IPS-20b (cell line): Measurements from ENCODE around the gene ASB4.

ENCODE experiments used
- H3K27ac ChIP-seq: one replicate; pipeline ENCODE4 v1.5.1; 2013; ENCODE audit warnings: low read length
- H3K27me3 ChIP-seq: 2 replicates; pipeline ENCODE4 v1.6.1; 2013; ENCODE audit warnings: mild to moderate bottlenecking, low read length, inconsistent platforms; ENCODE audit not compliant: insufficient read depth
- H3K36me3 ChIP-seq: 2 replicates; pipeline ENCODE4 v1.6.1; 2013; ENCODE audit warnings: low read depth, mild to moderate bottlenecking, inconsistent platforms, low read length, moderate library complexity; ENCODE audit not compliant: insufficient read depth
- H3K4me1 ChIP-seq: 2 replicates; pipeline ENCODE4 v1.6.1; 2013; ENCODE audit warnings: mild to moderate bottlenecking, control low read depth, inconsistent platforms, low read length, moderate library complexity; ENCODE audit not compliant: insufficient read depth
- H3K4me3 ChIP-seq: 2 replicates; pipeline ENCODE4 v1.5.1; 2013; ENCODE audit warnings: mild to moderate bottlenecking, low read length, inconsistent platforms
- H3K9ac ChIP-seq: 2 replicates; pipeline ENCODE4 v1.6.1; 2013; ENCODE audit warnings: low read depth, mild to moderate bottlenecking, inconsistent platforms, low read length, moderate library complexity
- H3K9me3 ChIP-seq: 2 replicates; pipeline ENCODE4 v1.6.1; 2013; ENCODE audit warnings: mild to moderate bottlenecking, low read depth, low read length, inconsistent platforms; ENCODE audit not compliant: insufficient read depth

ASB4 gene

GRCh38 chr7:95531605-95532219 is 46.0 kb downstream of the ASB4 start:
- no peak overlapping the region for H3K9ac ChIP-seq
- H3K36me3 ChIP-seq: no peaks in the 10 kb centered on the region
- no peak overlapping the region for H3K27ac ChIP-seq
- no peaks in the 10 kb centered on the region for H3K27me3 ChIP-seq
- H3K4me3 ChIP-seq: no peak overlapping the region
- no peaks in the 10 kb centered on the region for H3K9me3 ChIP-seq
- no peaks in the 10 kb centered on the region for H3K4me1 ChIP-seq

GRCh38 chr7:95534796-95535195 is 49.1 kb downstream of the ASB4 start:
- Histone ChIP-seq H3K9ac (no peak overlapping the region), H3K36me3 (no peaks in the 10 kb centered on the region), H3K4me1 (no peaks in the 10 kb centered on the region), H3K9me3 (no peaks in the 10 kb centered on the region), H3K27ac (no peak overlapping the region), H3K4me3 (no peak overlapping the region), H3K27me3 (no peaks in the 10 kb centered on the region)

- Histone ChIP-seq H3K9ac (no peak overlapping the region), H3K4me3 (no peak overlapping the region), H3K9me3 (no peaks in the 10 kb centered on the region), H3K36me3 (no peaks in the 10 kb centered on the region), H3K4me1 (no peaks in the 10 kb centered on the region), H3K27me3 (no peaks in the 10 kb centered on the region), H3K27ac (no peak overlapping the region)
Observed at GRCh38 chr7:95535662-95536061, 49.9 kb downstream of the ASB4 start.

- no peaks in the 10 kb centered on the region for H3K36me3 ChIP-seq
- no peaks in the 10 kb centered on the region for H3K27me3 ChIP-seq
- H3K4me3 ChIP-seq: no peak overlapping the region
- no peaks in the 10 kb centered on the region for H3K9me3 ChIP-seq
- no peaks in the 10 kb centered on the region for H3K4me1 ChIP-seq
- no peak overlapping the region for H3K9ac ChIP-seq
- H3K27ac ChIP-seq: no peak overlapping the region
Observed at GRCh38 chr7:95536656-95537311, 51.0 kb downstream of the ASB4 start.

GRCh38 chr7:95537468-95537867 is 51.7 kb downstream of the ASB4 start:
- Histone ChIP-seq H3K4me3 (no peak overlapping the region), H3K27ac (no peak overlapping the region), H3K27me3 (no peaks in the 10 kb centered on the region), H3K4me1 (no peaks in the 10 kb centered on the region), H3K9me3 (no peaks in the 10 kb centered on the region), H3K9ac (no peak overlapping the region), H3K36me3 (no peaks in the 10 kb centered on the region)

- H3K9me3 ChIP-seq: no peaks in the 10 kb centered on the region
- H3K9ac ChIP-seq: no peak overlapping the region
- no peak overlapping the region for H3K27ac ChIP-seq
- H3K4me3 ChIP-seq: no peak overlapping the region
- no peaks in the 10 kb centered on the region for H3K36me3 ChIP-seq
- no peaks in the 10 kb centered on the region for H3K27me3 ChIP-seq
- H3K4me1 ChIP-seq: no peaks in the 10 kb centered on the region
Observed at GRCh38 chr7:95539426-95539825, 53.7 kb downstream of the ASB4 start.

- no peak overlapping the region for H3K9ac ChIP-seq
- peaks cover 3% of the 10 kb centered on the region; the same call in 1 of the 2 replicates for H3K4me1 ChIP-seq
- no peak overlapping the region for H3K27ac ChIP-seq
- no peaks in the 10 kb centered on the region for H3K27me3 ChIP-seq
- H3K4me3 ChIP-seq: no peak overlapping the region
- H3K9me3 ChIP-seq: no peaks in the 10 kb centered on the region
- H3K36me3 ChIP-seq: no peaks in the 10 kb centered on the region
Observed at GRCh38 chr7:95540366-95540765, 54.6 kb downstream of the ASB4 start.

- Histone ChIP-seq H3K36me3 (no peaks in the 10 kb centered on the region), H3K9ac (no peak overlapping the region), H3K27me3 (no peaks in the 10 kb centered on the region), H3K9me3 (no peaks in the 10 kb centered on the region), H3K4me3 (no peak overlapping the region), H3K27ac (no peak overlapping the region), H3K4me1 (peaks cover 3% of the 10 kb centered on the region; the same call in 1 of the 2 replicates)
Observed at GRCh38 chr7:95543312-95543711, 57.6 kb downstream of the ASB4 start.

- Histone ChIP-seq H3K9me3 (no peaks in the 10 kb centered on the region), H3K4me3 (no peak overlapping the region), H3K27ac (no peak overlapping the region), H3K36me3 (no peaks in the 10 kb centered on the region), H3K4me1 (peaks cover 3% of the 10 kb centered on the region; the same call in 1 of the 2 replicates), H3K27me3 (no peaks in the 10 kb centered on the region), H3K9ac (no peak overlapping the region)
Observed at GRCh38 chr7:95544171-95544570, 58.4 kb downstream of the ASB4 start.

- H3K27ac ChIP-seq: no peak overlapping the region
- H3K9me3 ChIP-seq: no peaks in the 10 kb centered on the region
- H3K27me3 ChIP-seq: no peaks in the 10 kb centered on the region
- H3K4me1 ChIP-seq: peaks cover 3% of the 10 kb centered on the region
- no peak overlapping the region for H3K4me3 ChIP-seq
- no peak overlapping the region for H3K9ac ChIP-seq
- no peaks in the 10 kb centered on the region for H3K36me3 ChIP-seq
Observed at GRCh38 chr7:95545007-95545615, 59.4 kb downstream of the ASB4 start.

GRCh38 chr7:95545673-95546072 is 59.9 kb downstream of the ASB4 start:
- Histone ChIP-seq H3K9ac (no peak overlapping the region), H3K4me3 (no peak overlapping the region), H3K36me3 (no peaks in the 10 kb centered on the region), H3K4me1 (peaks cover 3% of the 10 kb centered on the region), H3K9me3 (no peaks in the 10 kb centered on the region), H3K27ac (no peak overlapping the region), H3K27me3 (no peaks in the 10 kb centered on the region)

GRCh38 chr7:95546647-95547046 is 60.9 kb downstream of the ASB4 start:
- H3K4me1 ChIP-seq: peaks cover 3% of the 10 kb centered on the region
- no peak overlapping the region for H3K4me3 ChIP-seq
- H3K9ac ChIP-seq: no peak overlapping the region
- no peaks in the 10 kb centered on the region for H3K36me3 ChIP-seq
- no peak overlapping the region for H3K27ac ChIP-seq
- no peaks in the 10 kb centered on the region for H3K9me3 ChIP-seq
- H3K27me3 ChIP-seq: no peaks in the 10 kb centered on the region
